HG03280 (cell line): Measurements from ENCODE around the gene BABAM2.
"Not testable (repeated sequence)": the region's sequence is repeated elsewhere in the genome, so short reads cannot be mapped to it uniquely, and the experiment has no call there.

Experiments
- ATAC-seq: cut with Tn5 transposase; IDR thresholded peaks from one replicate; pipeline ENCODE4 v1.9.1; 2021; ENCODE audit warnings: mild to moderate bottlenecking, moderate library complexity; ENCODE audit not compliant: unreplicated experiment

BABAM2 gene

DNA sequence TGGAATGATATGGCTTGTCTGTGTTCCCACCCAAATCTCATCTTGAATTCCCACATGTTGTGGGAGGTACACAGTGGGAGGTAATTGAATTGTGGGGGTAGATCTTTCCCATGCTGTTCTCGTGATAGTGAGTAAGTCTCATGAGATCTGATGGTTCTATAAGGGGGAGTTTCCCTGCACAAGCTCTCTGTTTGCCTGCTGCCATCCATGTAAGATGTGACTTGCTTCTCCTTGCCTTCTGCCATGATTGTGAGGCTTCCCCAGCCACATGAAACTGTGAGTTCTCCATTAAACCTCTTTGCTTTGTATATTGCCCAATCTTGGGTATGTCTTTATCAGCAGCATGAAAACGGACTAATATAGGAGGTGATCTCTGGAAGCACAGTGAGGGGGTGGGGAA, 78.4 kb downstream of the BABAM2 start:
- ATAC-seq = not testable (repeated sequence)

DNA sequence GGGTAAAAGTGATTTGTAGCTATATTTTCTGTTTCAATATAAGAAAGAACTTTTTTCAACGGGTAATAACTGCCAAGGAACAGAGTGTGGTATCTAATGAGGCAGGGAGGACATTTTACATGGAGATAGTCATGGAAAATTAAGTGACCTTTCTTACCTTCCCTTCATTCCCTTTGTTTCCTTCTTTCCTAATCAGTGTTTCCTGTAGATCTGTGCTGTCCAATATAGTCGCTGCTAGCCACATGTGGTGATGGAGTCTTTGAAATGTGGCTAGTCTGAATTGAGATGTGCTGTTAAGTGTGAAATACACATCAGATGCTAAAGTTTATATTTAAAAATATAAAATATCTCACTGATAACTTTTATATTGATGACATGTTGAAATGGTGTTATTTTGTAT, 81.8 kb downstream of the BABAM2 start:
- ATAC-seq = no peak

DNA sequence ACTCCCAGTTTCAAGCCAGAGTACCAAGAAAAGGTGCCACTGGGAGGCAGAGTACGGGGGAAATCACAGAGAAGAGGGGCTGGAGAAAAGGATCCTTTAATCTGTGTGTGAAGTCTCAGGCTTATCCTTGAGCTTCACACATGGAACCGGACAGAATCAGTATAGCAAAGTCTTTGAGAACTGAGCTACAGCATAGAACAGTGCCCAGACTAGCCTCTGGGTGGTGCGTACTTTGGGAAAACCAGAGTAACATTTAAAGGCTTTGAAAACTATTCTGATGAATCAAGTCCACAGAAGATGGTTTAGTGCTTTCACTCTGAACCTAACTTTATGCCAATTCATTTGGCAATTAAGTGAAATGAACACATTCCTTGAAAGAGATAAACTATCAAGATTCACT, 83.1 kb downstream of the BABAM2 start:
- ATAC-seq = no peak

DNA sequence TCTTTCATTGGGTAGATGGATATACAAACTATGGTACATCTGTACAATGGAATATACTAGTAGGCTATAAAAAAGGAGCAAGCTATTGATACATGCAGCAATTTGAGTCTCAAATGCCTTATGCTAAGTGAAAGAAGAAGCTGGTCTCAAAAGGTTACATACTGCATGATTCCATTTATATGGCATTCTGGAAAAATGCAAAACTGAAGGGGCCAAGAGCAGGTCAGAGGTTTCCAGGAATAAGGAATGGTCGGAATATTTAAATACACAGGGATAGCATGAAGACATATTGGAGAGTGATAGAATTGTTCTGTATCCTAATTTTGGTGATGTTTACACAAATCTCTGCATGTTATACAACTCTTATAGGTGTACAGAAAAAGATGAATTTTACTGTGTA, 85.8 kb downstream of the BABAM2 start:
- no peak for ATAC-seq

DNA sequence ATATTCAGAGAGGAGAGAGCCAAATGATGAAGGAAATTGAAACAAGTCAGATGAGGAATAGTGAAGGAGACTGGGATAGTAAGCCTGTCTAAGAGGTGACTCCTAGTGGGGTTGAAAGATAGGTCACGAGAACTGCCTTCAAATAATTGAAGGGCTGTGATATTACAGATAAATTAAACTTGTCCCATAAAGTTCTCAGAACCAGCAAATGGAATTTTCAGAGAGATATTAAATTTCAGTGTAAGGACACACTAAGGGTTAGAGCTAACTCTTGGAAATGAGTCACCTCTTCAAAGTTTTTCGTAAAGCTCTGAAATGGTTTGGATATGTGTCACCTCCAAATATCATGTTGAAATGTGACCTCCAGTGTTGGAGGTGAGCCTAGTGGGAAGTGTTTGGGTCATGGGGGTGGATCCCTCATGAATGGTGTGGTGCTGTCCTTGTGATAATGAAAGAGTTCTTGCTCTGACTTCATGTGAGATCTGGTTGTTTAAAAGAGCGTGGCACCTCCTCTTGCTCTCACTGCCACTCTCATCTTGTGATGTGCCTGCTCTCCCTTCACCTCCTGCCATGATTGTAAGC, 87.3 kb downstream of the BABAM2 start:
- ATAC-seq = no peak

DNA sequence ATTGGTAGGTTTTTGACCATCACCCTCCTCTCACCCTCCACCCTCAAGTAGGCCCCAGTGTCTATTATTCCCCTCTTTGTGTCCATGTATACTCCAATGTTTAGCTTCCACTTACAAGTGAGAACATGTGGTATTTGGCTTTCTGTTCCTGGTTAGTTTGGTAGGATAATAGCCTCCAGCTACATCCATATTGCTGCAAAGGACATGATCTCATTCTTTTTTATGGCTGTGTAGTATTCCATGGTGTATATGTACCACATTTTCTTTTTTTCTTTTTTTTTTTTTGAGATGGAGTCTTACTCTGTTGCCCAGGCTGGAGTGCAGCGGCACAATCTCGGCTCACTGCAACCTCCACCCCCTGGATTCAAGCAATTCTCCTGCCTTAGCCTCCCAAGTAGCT, 88.2 kb downstream of the BABAM2 start:
- ATAC-seq = not testable (repeated sequence)

DNA sequence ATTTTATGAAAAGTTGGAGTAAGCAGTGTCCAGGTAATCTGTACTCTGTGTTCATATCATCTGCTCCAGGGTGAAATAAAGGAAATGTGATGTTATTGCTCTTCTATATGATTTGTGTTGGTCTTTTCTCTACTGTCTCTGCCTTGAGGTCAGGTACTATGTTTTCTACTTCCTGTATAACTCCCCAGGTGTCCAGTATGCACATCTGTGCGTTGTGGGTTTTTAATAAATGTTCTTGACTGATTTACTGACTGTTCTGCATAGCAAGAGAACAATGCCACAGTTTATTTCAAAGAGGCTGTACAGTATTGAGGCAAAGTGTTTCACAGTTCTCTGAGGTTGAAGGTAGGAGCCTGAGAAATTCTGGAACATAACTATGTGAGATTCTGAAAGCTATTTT, 89.7 kb downstream of the BABAM2 start:
- ATAC-seq = no peak

DNA sequence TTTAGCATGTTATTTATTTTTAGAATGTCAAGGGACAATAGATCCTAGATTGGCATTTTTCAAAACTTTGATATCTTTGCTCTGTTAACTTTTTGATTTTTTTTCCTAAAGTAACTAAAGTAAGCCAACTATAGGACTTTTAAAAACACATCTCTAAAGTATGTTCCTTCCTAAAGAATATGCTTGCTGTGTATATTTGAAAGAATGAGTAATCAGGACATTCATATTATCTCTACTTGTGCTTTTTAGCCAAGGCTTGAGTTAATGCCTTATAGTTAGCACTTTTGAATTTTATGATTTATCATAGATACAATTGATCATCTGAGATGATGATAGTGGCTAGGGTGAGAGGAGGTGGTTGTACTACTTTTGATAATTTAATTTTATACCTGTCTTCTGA, 93.6 kb downstream of the BABAM2 start:
- no peak for ATAC-seq

DNA sequence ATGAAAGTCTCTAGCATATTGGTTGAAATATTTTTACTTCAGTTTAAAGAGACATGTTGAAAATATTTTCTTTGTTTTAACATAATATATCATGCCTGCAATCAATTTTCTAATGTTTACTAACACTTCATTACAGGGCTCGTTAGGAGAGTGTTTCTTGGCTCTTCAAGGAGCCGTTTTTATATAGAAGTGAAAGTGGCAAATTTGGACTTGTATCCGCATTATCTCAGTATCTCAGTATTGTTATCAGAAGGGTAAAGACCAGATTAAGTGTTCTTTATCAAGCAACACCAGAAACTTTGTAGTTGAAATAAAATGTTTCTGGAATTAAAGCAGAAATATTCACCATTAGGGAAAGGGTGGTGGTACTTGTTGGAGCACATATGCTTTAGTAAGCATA, 97.8 kb downstream of the BABAM2 start:
- no peak for ATAC-seq

DNA sequence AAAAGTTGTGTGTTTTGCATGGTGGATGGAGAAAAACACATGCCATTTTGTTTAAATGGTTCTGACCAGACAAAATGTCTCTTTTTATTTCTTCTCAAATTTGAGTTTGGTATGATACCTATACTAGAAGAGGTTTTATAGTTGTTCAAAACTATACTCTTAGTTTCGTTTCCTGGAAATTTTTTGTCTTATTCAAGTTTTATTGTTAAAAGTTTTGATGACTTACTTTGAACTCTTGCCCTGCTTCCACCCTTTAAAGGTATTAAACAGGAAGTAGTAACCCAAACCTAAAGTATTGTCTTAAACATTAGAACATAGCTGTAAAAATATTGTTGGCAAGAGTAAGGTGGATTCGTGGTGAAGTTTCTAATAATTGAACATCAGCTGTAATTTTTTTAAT, 98.2 kb downstream of the BABAM2 start:
- ATAC-seq = no peak

DNA sequence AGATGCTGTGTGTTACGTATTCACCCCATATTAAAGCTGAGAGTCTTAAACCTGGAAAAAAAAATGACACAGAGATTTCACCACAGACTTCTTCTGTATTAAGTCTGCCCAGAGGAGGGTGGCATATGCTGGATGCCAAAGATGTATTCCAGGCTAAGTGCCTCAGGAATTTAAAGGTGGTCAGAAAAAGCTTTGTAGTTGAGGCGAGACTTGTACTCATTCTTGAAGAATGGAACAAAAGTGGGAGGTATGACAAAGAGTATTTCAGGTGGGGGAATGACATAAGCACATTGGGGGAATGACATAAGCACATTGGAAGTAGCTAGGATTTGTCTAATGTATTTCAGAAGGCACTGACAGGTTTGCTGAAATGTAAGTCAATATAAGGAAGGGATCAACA, 98.6 kb downstream of the BABAM2 start:
- ATAC-seq = no peak

DNA sequence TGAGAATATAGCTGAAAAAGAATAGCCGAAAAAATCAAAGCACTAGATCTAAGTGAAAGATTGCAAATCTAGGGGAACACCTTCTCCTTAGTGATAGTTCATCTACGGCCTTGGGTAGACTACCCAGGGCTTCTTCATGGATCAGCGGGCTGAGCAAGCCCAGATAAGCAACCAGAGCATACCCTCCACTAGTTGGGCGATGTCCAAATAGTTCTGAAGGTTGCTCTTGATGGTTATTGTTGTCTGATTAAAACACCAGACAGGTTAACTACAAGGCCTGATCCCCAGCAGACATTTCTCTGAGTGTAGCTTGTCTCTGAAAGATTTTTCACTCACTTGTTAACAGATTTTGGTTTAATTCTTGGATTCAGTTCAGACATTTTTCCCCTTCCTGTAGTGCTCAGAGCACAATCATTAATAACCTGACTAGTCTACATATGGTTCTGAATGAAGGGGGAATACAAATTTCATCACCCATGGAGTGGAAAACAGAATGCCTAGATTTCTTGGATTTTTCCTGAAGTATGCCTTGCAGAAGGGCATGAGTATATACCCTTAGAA, 99.6 kb downstream of the BABAM2 start:
- no peak for ATAC-seq

DNA sequence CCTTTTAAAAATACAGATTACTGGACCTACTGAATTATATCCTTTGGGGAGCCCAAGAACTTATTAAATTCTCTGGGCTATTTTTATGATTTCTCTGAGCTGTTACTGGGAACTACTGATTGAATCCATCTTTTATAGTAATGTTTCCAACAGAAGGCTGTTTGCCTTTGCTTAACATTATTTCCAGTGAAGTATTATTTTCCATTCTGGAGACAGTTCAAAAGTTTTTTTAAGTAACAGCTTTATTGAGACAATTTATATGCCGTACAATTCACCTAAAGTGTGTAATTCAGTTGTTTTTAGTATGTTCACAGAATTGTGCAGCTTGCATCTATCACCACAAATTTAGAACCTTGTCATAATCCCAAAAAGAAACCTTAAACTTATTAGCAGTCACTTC, 100.6 kb downstream of the BABAM2 start:
- no peak for ATAC-seq

DNA sequence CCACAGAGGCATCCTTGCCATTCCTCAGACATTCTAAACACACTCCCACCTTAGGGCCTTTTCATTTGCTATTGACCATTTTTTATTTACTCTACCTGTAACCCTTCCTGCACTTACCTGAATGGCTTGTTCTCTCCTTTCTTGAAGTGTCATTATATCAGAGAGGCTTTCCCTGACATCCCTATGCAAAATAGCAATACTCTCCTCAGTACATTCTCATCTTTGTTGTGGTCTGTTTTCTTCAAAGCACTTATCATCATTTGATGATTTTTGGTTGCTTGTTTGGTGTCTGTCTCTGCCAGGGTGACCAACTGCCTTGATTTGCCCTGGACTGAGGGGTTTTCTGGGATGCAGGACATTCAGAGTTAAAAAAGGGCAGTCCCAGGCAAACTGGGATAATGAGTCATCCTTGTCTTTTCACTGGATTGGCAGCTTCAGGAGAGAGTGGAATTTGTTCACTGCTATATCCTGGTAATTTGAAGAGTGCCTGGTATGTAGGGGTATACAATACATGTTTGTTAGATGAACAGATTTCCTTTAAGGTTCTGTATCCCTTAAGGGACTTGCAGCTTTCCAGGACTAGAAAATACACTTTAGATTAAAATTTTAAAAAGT, 102.4 kb downstream of the BABAM2 start:
- ATAC-seq = no peak

DNA sequence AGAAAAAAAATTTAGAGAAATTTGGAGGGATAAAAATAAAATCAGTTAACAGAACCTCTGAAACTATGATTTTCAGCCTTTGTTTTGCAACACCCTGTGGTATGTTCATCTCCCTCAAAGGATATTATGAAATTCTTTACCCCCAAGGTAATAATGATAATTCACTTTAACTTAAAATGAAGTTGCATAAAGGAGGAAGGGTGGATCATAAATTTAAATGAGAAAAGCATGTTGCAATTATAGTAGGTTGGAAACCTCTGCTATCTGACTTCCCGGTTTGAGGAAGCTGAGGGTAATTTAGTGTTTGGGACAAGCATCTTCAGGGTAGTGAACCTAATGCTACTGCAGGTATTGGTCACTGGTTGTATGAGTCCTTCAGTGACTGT, 102.9 kb downstream of the BABAM2 start:
- no peak for ATAC-seq

DNA sequence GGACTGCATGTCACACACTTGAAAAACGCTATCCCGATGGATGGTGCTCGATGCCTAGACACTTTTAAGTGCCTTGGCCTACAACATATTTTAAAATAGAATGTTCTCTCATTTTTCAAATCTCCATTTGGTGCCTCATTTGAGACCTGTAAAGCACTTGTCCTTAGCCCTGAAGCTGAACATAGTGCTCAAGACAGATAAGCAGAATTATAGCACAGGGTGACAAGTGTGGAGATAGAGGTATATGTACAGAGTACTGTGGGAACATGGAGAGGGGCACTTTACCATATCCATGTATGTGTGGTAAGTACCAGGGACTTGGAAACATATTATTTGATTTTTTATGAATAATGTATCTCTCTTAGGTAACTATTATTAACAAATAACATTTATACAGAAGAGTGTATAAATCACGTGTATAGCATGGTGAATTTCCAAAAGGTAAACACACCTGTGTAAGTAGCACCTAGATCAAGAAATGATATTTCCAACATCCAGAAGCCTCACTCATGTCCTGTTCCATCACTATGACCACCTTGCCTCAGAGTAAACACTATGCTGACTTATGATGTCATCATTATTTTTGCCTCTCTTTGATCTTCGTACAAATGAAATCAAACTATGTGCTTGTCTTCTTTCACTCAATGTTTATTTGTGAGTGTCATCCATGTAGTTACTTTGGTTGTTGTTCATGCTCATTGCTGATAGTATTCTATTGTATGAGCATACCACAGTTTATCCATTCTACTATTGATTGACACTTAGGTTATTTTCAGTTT, 103.6 kb downstream of the BABAM2 start:
- ATAC-seq = no peak

DNA sequence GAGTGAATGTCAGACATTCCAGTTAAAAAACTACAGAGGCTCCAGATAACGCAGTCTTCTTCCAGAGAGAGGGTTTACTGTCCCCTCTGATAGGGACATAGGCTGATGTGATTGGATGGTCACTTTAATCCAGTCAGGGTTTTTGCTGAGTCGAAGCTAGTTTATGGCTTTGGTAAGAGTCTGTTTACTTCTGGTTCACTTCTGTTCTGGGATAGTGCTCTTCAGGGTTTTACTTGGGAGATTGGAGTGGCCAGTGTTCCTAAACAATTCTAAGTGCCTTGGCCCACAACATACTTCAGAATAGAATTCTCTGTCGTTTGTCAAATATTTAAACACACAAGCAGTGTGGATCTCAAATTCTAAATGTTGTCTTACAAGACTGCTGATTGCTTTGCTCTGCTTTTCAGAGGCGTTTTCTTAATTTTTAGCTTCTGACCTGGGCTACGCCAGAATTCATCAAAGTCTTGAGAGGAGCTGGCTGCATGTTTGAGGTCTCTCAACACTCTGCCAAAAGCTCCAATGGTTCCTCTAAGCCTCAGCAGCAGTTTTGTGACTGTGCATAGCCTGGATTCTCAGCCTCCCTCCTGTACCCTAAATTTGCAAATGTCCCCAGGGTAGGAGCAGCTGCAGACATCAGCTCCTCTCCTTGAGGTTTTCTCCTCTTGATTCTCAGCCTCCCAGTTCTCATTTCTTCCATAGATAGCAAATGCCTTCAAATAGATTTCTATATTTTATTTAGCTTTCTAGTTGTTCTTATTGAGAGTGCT, 105.8 kb downstream of the BABAM2 start:
- ATAC-seq = no peak

DNA sequence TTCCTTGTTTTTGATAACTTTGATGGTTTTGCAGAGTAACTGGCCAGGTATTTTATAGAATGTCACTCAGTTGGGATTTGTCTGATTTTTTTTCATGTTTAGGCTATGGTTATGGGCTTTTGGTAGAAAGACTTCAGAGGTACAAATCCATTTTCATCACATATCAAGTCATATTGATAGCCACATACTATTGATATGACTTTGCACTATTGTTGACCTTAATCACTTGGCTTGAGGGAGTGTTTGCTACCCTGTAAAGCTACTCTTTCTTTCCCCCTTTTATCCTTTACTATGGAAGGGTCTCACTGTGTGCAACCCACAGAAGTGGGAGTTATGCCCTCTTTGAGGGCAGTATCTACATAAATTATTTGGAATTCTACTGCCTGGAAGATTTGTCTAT, 109.8 kb downstream of the BABAM2 start:
- ATAC-seq = no peak

DNA sequence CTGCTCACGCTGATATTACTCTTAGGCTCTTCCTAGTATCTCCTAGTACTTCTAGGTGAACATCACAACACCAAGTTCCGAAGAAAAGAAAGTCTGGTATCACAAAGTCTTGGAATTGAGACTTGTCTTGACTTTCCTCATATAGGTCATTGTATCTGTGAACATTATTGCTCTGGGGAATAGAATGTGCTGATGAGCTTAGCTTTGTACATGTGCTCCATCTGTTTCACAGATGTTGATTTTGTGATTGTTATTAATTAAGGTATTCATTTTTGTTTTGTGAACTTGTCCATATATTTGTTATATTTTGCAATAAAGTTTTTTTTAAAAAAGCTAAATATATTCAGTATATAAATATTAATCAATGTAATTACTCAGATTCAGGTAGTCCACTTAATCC, 111.7 kb downstream of the BABAM2 start:
- ATAC-seq = no peak

DNA sequence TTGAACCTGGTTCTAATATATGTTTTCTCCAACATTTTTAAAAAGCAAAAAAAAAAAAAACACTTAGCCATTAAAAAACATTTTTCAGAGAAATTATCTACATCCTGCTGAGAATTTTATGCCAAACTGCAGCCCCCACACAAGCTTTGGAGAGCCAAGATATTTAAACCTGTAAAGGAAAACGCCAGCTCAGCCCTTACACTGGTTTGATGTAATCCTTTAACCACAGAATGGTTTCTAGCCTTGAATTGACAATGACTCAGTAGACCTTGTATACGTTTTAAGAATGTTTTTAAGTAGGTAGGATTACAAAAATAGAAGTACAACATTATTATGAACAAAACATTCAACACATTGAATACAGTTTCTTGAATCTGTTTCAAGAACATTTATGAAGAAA, 113.6 kb downstream of the BABAM2 start:
- ATAC-seq = no peak

DNA sequence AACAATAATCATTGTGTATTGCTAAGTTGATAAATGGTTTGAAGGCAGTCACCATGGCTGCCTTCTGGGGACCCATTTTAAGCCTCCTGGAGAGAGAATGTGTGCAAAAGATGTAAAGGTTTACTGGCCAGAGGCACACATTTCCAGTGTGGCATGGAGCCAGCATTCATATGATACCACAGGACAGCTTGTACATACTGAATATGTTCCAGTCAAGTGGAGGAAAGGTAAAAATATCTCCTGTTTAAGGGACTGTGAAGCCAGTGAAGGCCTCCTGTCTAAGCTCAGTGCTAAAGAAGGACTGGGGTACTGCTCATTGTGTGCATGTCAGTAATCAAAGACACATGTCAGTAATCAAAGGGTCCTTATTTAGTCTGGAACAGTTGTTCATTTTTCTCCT, 119.2 kb downstream of the BABAM2 start:
- ATAC-seq = no peak
